Transverse colon (tissue), 4 donors: ENCODE results near the gene NPTXR. TPM values are rescaled to one million over a fixed set of nuclear protein-coding genes. Genes with fewer than 3 reads are reported as not detected.

Source experiments
- DNase-seq: peaks from one replicate; pipeline ENCODE4 v3.0.0-alpha.2; 2019
- H3K27ac ChIP-seq, 4 donors: fragments of 200-600 bp; sonication (generic); 2 replicates each; pipeline ENCODE4 v1.5.1; 2016 to 2018; ENCODE audit warnings: inconsistent platforms in 4 of 4
- H3K27me3 ChIP-seq: fragments of 200-600 bp; sonication (generic); 2 replicates; pipeline ENCODE4 v1.5.1; 2017; ENCODE audit warnings: inconsistent platforms
- H3K36me3 ChIP-seq, 4 donors: fragments of 200-600 bp; sonication (generic); 2 replicates each; pipeline ENCODE4 v1.5.1; 2017 to 2019; ENCODE audit warnings: inconsistent platforms in 4 of 4
- H3K4me1 ChIP-seq, 4 donors: fragments of 200-600 bp; sonication (generic); 2 replicates each; pipeline ENCODE4 v1.5.1; 2017 to 2020; ENCODE audit warnings: inconsistent platforms in 4 of 4
- H3K4me3 ChIP-seq, 4 donors: fragments of 200-600 bp; sonication (generic); 1 replicate in 1 of 4; 2 replicates in 3 of 4; pipeline versions ENCODE4 v1.5.1 to v1.6.1; 2017 to 2019; ENCODE audit warnings: inconsistent platforms in 4 of 4
- H3K9me3 ChIP-seq, 2 donors: fragments of 200-600 bp; sonication (generic); 2 replicates each; pipeline ENCODE4 v1.5.1; 2017 to 2019; ENCODE audit warnings: inconsistent platforms in 2 of 2
- CTCF ChIP-seq, 5 experiments: fragments of 200-600 bp in 3 of 5; fragments of 450-650 bp in 2 of 5; sonication (generic) in 3 of 5; IDR thresholded peaks; 1 replicate in 2 of 5; 2 replicates in 3 of 5; pipeline ENCODE4 v1.5.1; 2016 to 2017; ENCODE audit warnings: antibody characterized with exemption in 5 of 5, inconsistent platforms in 3 of 5, mild to moderate bottlenecking in 2 of 5, moderate library complexity in 1 of 5
- EP300 ChIP-seq: sonication (generic); formaldehyde crosslinking; IDR thresholded peaks from one replicate; pipeline ENCODE4 v1.6.1; 2017; ENCODE audit warnings: antibody characterized with exemption, low read depth
- POLR2A ChIP-seq: fragments of 450-650 bp; IDR thresholded peaks from one replicate; pipeline ENCODE4 v1.6.1; 2016; ENCODE audit warnings: antibody characterized with exemption, mild to moderate bottlenecking, moderate library complexity
- POLR2AphosphoS5 ChIP-seq, 3 donors: sonication (generic); formaldehyde crosslinking; IDR thresholded peaks; one replicate each; pipeline ENCODE4 v1.6.1; 2016; ENCODE audit warnings: antibody characterized with exemption in 3 of 3
- WGBS, 2 donors: methylation state at CpG; one replicate each; pipeline ENCODE4 v1.1.5; 2018; ENCODE audit warnings: low coverage in 1 of 2; 5-methylcytosine and 5-hydroxymethylcytosine counted together
- in situ Hi-C, 4 donors: fragments of 200-750 bp; cut with MboI; loops; one replicate each; pipeline versions ENCODE4 v1.15.0 to v1.15.1; 2017; ENCODE audit warnings: low sequenced_read_pairs in 3 of 4, low pct_ligation_motif_present in 1 of 4, low pct_unique_long_range_greater_than_20kb in 1 of 4
- intact Hi-C: fragments of 100-400 bp; cut with DNase I; formaldehyde crosslinking; loops from one replicate; pipeline ENCODE4 v1.15.1; 2023; ENCODE audit warnings: low total_unique reads
- total RNA-seq, 4 donors: library from RNA; depleted of rRNA; stranded (reverse); fragments of >200 nt; gene quantifications; one replicate each; pipeline ENCODE4 v1.1.0, GENCODE V29; 2016

NPTXR gene
- total RNA-seq, 4 donors from 2014 or later = 0.75 to 27.9 (median 1.8) TPM

DNA sequence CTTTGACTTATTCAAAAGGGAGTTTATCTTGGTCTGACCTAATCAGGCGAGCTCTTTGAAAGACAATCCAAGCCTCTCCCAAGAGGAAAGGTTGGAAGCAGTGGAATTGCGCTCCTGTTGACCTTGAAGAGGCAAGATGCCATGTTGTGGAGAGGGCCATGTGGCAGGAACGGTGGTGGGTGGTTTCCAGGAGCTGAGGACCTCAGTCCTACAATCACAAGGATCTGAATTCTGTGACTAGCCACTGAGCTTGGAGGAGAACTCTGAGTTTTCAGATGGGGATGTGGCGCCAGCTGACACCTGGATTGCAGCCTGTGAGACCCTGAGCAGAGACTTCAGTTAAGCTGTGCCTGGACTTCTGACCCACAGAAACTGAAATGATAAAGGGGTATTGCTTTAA is 34.2 kb upstream of the NPTXR start:
- H3K27me3 ChIP-seq = peaks cover 20% of the 10 kb centered on the region
- WGBS, 2 donors = 89 to 94% methylated on average over 3 to 4 of the region's 4 CpGs
- no peak overlapping the region for H3K27ac ChIP-seq
- no peak for TF ChIP-seq EP300
- H3K36me3 ChIP-seq = no peaks in the 10 kb centered on the region
- no peaks in the 10 kb centered on the region for H3K9me3 ChIP-seq
- H3K4me1 ChIP-seq = peaks cover 11 to 27% (median 14%) of the 10 kb centered on the region in 4 donors
- in situ Hi-C loops = loop anchor here (10.0 kb wide), 2 partner anchors 127 to 247 kb away; no protein-coding TSS in a partner anchor
- no peak overlapping the region for H3K4me3 ChIP-seq
- intact Hi-C loops = no loop called here
- no peak for DNase-seq

DNA sequence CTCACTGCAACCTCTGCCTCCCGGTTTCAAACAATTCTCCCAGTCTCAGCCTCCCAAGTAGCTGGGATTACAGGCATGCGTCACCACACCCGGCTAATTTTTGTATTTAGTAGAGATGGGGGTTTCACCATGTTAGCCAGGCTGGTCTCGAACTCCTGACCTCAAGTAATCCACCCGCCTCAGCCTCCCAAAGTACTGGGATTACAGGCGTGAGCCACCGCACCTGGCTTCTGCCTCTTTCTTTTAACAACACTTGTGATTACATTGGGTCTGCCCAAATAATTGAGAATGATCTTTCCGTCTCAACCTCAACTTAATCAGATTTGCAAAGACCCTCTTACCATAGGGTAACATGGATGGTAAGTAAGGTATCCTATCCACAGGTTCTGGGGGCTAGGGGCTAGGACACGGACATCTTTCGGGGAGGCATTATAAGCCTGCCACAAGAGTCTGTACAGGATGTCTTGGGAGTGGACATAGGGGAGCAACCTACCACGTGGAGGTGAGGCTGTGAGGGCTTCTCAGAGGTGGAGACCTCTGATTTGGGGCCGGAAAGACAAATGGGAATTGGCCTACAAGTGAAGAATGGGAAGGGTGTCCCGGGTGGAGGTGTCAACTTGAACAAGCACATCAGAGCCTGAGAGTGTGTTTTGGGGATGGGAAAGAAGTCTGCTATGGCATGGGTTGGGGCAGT is 30.8 kb upstream of the NPTXR start:
- DNase-seq = no peak
- in situ Hi-C loops (loop anchor here (10.0 to 25.0 kb wide), 3 partner anchors 130 to 250 kb away; no protein-coding TSS in a partner anchor), intact Hi-C loops (no loop called here)
- 81 to 82% methylated on average over 10 to 13 of the region's 13 CpGs for WGBS, 2 donors
- Histone ChIP-seq H3K27ac (no peak overlapping the region), H3K4me1 (peaks cover 5 to 30% (median 16%) of the 10 kb centered on the region in 4 donors), H3K27me3 (peaks cover 36% of the 10 kb centered on the region), H3K4me3 (no peak overlapping the region), H3K36me3 (no peaks in the 10 kb centered on the region), H3K9me3 (no peaks in the 10 kb centered on the region)
- TF ChIP-seq POLR2AphosphoS5 (IDR thresholded peaks at IDR 0.05) (no peak), EP300 (no peak), CTCF (IDR thresholded peaks at IDR 0.05) (no peak), POLR2A (no peak)

GRCh38 chr22:38873469-38874411 is 29.9 kb upstream of the NPTXR start:
- no peak for DNase-seq
- intact Hi-C loops = no loop called here

DNA sequence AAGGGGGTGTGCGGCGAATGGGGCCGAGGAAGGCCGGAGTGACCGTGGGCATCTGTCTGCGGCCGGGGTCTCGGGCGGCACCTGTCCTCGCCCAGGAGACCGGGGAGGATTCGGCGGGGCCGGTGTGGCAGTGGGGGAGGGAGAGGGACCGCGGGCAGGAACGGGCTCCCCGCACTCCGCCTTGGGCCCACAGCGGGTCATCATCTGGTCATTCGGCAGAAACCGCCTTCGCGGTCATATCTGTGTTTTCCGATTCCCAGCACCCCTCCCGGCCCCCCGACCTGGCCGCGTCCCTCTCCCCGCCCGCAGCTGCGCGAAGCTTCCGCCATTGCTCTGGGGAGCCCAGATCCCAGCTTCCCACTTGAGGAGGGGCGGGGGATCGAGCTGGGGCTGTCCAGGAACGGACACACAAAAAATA is 29.0 kb upstream of the NPTXR start:
- Histone ChIP-seq H3K27me3 (peaks cover 36% of the 10 kb centered on the region), H3K9me3 (no peaks in the 10 kb centered on the region), H3K36me3 (no peaks in the 10 kb centered on the region), H3K4me3 (peak overlapping the region; percentile 53 to 71 (median 56)), H3K4me1 (peaks cover 14 to 38% (median 21%) of the 10 kb centered on the region in 4 donors), H3K27ac (peak overlapping the region; percentile 88 to 92 (median 90))
- intact Hi-C loops (loop anchor here (1.0 kb wide), 1 partner anchor 53 kb away; no protein-coding TSS in a partner anchor), in situ Hi-C loops (loop anchor here (10.0 to 25.0 kb wide), 3 partner anchors 132 to 252 kb away; no protein-coding TSS in a partner anchor)
- 0% methylated on average over 36 of the region's 37 CpGs; no CpG with 5 or more reads in 1 of the 2 donors for WGBS, 2 donors
- DNase-seq = peak; percentile 41
- TF ChIP-seq EP300 (no peak), POLR2AphosphoS5 (IDR thresholded peaks at IDR 0.05) (peak in 1 of 3 donors; percentile 44)

More at GRCh38 chr22:38873469-38874411, 29.9 kb upstream of the NPTXR start:
- 45 to 58% methylated on average over 1 to 9 of the region's 9 CpGs for WGBS, 2 donors
- Histone ChIP-seq H3K4me1 (peaks cover 13 to 38% (median 21%) of the 10 kb centered on the region in 4 donors), H3K9me3 (no peaks in the 10 kb centered on the region), H3K27ac (peak overlapping the region; percentile 88 to 92 (median 90)), H3K27me3 (peaks cover 36% of the 10 kb centered on the region), H3K4me3 (peak overlapping the region in 1 of 4 donors; percentile 71), H3K36me3 (no peaks in the 10 kb centered on the region)
- TF ChIP-seq EP300 = no peak
- no peak for TF ChIP-seq POLR2AphosphoS5 (IDR thresholded peaks at IDR 0.05)
- no peak for TF ChIP-seq CTCF (IDR thresholded peaks at IDR 0.05)
- no peak for TF ChIP-seq POLR2A
- in situ Hi-C loops = loop anchor here (10.0 to 25.0 kb wide), 3 partner anchors 131 to 251 kb away; no protein-coding TSS in a partner anchor
